Frontal cortex (tissue), 4 donors: ENCODE measurements around the gene UBE2I. TPM values are rescaled to one million over a fixed set of nuclear protein-coding genes. Genes with fewer than 3 reads are reported as not detected.
"Not testable (repeated sequence)": the region's sequence is repeated elsewhere in the genome, so short reads cannot be mapped to it uniquely, and the experiment has no call there.

Experiments
- DNase-seq, 2 donors: peaks; one replicate each; pipeline ENCODE4 v3.0.0; 2012; ENCODE audit warnings: low spot score in 2 of 2
- FAIRE-seq: peaks from 2 replicates; lab custom pipeline; 2012; peaks lifted over from hg19 to GRCh38; lab: Jason Lieb, UNC
- total RNA-seq: library from RNA; depleted of rRNA; stranded (reverse); fragments of >200 nt; gene quantifications from one replicate; pipeline ENCODE4 v1.2.3, GENCODE V29; 2014
- donor health status: control.
- donor health status: control.
- donor health status: control.

UBE2I gene
- 48.5 TPM for total RNA-seq

DNA sequence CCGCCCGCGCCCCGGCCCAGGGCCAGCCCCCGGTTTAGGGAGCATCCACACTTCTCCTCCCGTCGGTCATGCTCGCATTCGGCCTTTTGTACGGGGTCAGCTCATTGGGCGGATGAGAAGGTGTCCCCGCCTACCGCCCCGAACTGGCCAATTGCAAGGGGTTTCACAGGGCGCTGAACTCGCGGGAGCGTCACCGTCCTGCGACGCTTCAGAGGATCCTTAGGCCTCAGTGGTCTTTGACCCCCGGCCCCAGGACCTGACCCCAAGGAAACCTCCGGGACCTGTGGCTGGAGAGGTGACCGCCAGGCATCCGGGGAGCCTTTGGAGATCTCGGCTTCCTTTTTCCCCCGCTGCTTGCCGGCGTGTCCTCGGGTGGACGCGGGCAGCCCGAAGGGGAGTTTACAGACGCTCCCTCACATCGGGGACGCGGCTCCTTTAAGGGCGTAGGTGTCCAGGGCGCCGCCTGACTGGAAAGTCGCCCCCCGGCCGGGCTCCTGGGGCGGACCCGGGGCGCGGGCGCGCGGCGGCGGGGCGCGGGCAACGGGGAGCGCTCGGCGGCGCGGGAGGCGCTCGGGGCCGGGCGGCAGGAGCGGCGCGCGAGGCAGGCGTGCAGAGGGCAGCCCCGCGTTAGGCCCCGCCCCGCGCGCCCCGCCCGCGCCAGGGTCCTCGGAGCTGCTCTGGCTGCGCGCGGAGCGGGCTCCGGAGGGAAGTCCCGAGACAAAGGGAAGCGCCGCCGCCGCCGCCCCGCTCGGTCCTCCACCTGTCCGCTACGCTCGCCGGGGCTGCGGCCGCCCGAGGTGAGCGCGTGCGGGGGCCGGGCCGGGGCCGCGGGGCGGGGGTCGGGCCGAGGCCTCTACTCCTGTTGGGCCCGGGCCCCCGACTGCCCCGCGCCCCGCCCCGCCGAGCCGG lies at the start of gene UBE2I:
Gene UBE2I, plus strand, starts transcription at position 660 of the 909 bp plus-strand sequence. CDS start 4,395 bp downstream, outside the sequence.
- DNase-seq (peak; percentile 96 to 97), FAIRE-seq (no peak)

- DNase-seq: no peak
- no peak for FAIRE-seq
Measured at GRCh38 chr16:1259760-1260068, 49.7 kb upstream of the UBE2I start.

DNA sequence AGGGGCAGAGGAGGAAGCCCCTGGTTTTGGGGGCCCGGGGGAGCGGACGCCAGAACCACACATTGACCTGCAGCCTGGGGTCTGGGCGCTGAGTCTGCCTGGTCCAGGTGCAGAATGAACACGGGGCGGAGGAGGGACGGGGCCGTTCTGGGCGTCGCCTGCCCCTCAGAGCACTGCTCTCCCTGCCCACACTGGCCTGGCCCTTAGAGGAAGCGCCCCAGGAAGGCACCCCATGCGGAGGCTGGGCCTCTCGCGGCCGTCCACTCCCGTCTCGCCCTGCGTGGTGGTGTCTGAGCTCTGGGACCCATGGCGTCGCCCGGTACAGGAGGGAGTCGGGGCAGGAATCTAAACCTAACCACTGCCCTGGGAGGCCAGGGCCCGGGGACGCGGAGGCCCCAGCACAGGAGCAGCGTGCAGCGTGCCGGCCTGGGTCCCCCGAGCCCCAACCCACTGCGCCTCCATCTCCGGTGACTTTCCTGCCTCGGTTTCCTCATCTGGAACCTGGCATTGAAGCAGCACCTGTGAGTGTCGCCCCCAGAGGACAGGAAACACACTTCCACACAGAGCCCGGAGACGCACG lies 49.2 kb upstream of the UBE2I start:
- FAIRE-seq (no peak), DNase-seq (no peak)

GRCh38 chr16:1261131-1261892 lies 48.1 kb upstream of the UBE2I start:
- FAIRE-seq (no peak), DNase-seq (no peak)

- FAIRE-seq (no peak), DNase-seq (no peak)
Measured at GRCh38 chr16:1262210-1262845, 47.1 kb upstream of the UBE2I start.

- FAIRE-seq (no peak), DNase-seq (no peak)
Measured at GRCh38 chr16:1262846-1263221, 46.6 kb upstream of the UBE2I start.

GRCh38 chr16:1263591-1264344 lies 45.7 kb upstream of the UBE2I start:
- no peak for FAIRE-seq
- DNase-seq: no peak

DNA sequence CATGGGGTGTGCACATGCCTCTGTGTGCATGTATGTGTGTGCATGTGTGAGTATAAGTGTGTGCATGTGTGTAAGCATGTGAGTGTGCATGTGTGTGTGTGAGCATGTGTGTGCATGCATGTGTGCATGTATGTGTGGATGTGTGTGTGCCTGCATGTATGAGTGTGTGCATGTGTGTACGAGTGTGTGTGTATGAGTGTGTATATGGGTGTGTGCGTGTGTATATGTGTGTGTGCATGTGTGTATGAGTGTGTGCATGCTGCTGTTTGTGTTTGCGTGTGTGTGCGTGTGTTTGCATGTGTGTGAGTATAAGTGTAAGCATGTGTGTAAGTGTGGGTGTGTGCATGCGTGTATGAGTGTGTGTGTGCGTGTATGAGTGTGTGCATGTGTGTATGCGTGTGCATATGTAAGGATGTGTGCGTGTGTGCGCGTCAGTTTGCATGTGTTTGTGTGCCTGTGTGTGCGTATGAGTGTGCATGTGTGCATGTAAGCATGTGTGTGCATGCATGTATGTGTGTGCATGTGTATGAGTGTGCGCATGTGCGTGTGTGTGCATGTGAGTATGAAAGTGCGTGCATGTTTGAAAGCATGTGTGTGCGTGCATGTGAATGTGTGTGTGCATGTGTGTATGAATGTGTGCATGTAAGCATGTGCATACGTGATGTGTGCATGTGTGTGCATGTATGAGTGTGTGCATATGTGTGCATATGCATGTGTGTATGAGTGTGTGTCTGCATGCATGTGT lies 44.9 kb upstream of the UBE2I start:
- no peak for DNase-seq
- FAIRE-seq: no peak

- DNase-seq (no peak), FAIRE-seq (no peak)
Measured at GRCh38 chr16:1265090-1265630, 44.3 kb upstream of the UBE2I start.

- DNase-seq (no peak), FAIRE-seq (no peak)
Measured at GRCh38 chr16:1265826-1266225, 43.6 kb upstream of the UBE2I start.

- FAIRE-seq, DNase-seq: not testable (repeated sequence)
Measured at GRCh38 chr16:1269418-1269817, 40.0 kb upstream of the UBE2I start.

GRCh38 chr16:1271380-1271723 lies 38.1 kb upstream of the UBE2I start:
- no peak for DNase-seq
- no peak for FAIRE-seq

DNA sequence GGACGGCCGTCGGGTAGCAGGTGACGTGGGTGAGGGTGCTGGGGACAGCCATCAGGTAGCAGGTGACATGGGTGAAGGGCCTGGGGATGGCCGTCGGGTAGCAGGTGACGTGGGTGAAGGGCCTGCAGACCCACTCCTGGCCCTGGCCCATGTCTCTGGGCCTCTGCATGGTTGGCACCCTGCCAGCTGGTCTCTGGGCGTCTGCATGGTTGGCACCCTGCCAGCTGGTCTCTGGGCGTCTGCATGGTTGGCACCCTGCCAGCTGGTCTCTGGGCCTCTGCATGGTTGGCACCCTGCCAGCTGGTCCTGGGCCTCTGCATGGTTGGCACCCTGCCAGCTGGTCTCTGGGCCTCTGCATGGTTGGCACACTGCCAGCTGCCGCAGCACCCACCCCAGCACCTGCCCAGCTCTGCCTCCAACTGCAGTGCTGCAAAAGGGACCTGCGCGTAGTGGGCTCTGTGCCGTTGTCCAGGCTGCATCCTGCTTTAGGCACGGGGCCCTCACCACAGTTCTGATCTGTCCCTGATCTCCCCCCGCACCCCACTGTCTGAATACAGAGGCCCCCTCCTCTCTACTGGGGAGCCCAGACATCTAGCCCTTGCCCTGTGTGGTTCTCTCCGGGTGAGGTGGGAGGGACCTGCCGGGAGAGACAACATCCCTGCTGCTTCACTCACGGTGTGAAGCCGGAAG lies 37.6 kb upstream of the UBE2I start:
- DNase-seq, FAIRE-seq: not testable (repeated sequence)

GRCh38 chr16:1272453-1273198 lies 36.8 kb upstream of the UBE2I start:
- DNase-seq (no peak), FAIRE-seq (no peak)

DNA sequence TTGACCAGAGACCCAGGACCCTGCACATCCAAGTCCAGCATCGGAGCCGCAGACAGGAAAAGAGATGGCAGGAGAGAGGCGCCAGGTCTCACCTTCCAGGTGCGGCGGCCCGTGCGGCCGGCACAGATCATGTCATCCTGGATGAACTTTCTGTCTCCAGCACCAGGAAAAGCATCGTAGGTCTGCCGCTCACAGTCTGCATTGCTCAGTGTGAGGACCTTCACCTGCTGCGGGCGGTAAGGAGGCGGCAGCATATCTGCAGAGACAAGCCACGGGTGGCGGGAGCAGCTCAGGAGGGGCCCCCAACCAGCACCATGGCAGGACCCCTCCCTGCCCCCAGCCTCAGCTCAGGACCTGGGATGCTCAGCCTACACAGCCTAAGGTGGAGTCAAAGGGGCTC lies 35.6 kb upstream of the UBE2I start:
- FAIRE-seq: no peak
- no peak for DNase-seq

- DNase-seq (no peak), FAIRE-seq (no peak)
Measured at GRCh38 chr16:1274767-1275166, 34.7 kb upstream of the UBE2I start.

DNA sequence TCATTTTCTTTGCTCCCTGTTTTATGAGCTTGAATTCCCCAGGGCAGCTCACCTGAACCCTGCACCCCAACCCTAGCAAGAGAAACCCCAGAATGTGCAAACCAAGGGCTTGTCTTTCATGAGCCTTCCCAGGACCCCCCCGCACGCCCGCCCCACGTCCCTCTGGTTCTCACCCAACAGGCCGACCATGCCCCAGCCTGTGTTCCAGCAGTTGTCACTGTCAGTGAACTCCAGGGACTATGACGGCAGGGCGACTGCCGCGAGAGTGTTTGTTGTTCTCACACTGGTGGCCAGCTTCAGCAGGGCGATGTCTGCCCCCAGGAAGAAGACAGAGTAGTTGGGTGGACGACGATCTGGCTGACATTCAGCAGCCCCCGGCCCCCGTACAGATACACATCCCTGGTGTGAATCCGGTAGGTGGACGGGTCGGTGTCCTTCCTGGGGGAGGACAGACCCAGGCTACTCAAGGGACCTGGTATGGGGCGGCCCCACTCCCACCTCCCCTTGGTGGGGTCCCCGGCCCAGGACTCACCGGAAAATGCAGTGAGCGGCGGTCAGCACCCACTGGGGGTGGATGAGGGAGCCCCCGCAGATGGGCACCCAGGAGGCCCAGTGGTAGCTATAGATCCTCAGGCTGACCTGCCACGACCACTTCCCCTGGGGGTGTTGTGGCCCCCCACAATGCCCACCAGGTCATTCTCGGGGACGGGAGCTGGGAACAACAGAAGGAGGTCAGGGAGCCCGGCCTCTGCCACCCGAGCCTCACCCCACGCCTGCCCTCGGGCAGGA lies 33.5 kb upstream of the UBE2I start:
- FAIRE-seq (no peak), DNase-seq (no peak)
